GM21526 (cell line): ENCODE measurements around the gene FBXO38.

Experiments
- ATAC-seq: cut with Tn5 transposase; IDR thresholded peaks from one replicate; pipeline ENCODE4 v1.9.1; 2021; ENCODE audit warnings: moderate library complexity; ENCODE audit not compliant: unreplicated experiment, low FRiP score

Gene FBXO38

GRCh38 chr5:148383564-148384379 lies at the start of gene FBXO38:
TSS of gene FBXO38 (plus strand) at chr5:148383958. CDS start at chr5:148394777, 10,819 bp downstream.
- ATAC-seq = peak; percentile 99

GRCh38 chr5:148335259-148335658 lies 48.5 kb upstream of the FBXO38 start, which contains the start of gene SPINK9:
TSS of gene SPINK9 (plus strand) at chr5:148335559. CDS start at chr5:148335614, 55 bp downstream.
- ATAC-seq = no peak

- ATAC-seq = no peak
Measured at GRCh38 chr5:148336704-148337435, 46.9 kb upstream of the FBXO38 start.

GRCh38 chr5:148342371-148343045 lies 41.2 kb upstream of the FBXO38 start:
- no peak for ATAC-seq

GRCh38 chr5:148343046-148343407 lies 40.7 kb upstream of the FBXO38 start:
- no peak for ATAC-seq

- ATAC-seq = no peak
Measured at GRCh38 chr5:148343603-148344487, 39.9 kb upstream of the FBXO38 start.

GRCh38 chr5:148347706-148348105 lies 36.1 kb upstream of the FBXO38 start:
- ATAC-seq = no peak

GRCh38 chr5:148352696-148353095 lies 31.1 kb upstream of the FBXO38 start:
- no peak for ATAC-seq

- no peak for ATAC-seq
Measured at GRCh38 chr5:148353634-148354033, 30.1 kb upstream of the FBXO38 start.

GRCh38 chr5:148364343-148364742 lies 19.4 kb upstream of the FBXO38 start:
- ATAC-seq = no peak

- no peak for ATAC-seq
Measured at GRCh38 chr5:148368299-148368698, 15.5 kb upstream of the FBXO38 start.

GRCh38 chr5:148372166-148372725 lies 11.5 kb upstream of the FBXO38 start:
- no peak for ATAC-seq

- ATAC-seq = no peak
Measured at GRCh38 chr5:148372893-148373292, 10.9 kb upstream of the FBXO38 start.

GRCh38 chr5:148374690-148375360 lies 8.9 kb upstream of the FBXO38 start:
- ATAC-seq = peak; percentile 91

GRCh38 chr5:148376198-148376597 lies 7.6 kb upstream of the FBXO38 start:
- ATAC-seq = no peak

GRCh38 chr5:148378670-148379069 lies 5.1 kb upstream of the FBXO38 start:
- no peak for ATAC-seq

- ATAC-seq = no peak
Measured at GRCh38 chr5:148379340-148379739, 4.4 kb upstream of the FBXO38 start.

- ATAC-seq = no peak
Measured at GRCh38 chr5:148381906-148382305, 1.9 kb upstream of the FBXO38 start.

GRCh38 chr5:148382961-148383360 lies 797 bp upstream of the FBXO38 start:
- ATAC-seq = no peak
